Spleen (tissue), 11 donors: ENCODE data around the gene EEF1G. TPM values are rescaled to one million over a fixed set of nuclear protein-coding genes. Genes with fewer than 3 reads are reported as not detected.
A peak's percentile ranks its signal among the peaks of the same experiment; 100 is the strongest.
"Not testable (repeated sequence)": the region's sequence is repeated elsewhere in the genome, so short reads cannot be mapped to it uniquely, and the experiment has no call there.

ENCODE experiments used
- DNase-seq: peaks from one replicate; pipeline ENCODE4 v3.0.0-alpha.2; 2020
- H3K27ac ChIP-seq, 8 donors: fragments of 200-600 bp; sonication (generic) in 7 of 8; 1 replicate in 4 of 8; 2 replicates in 4 of 8; pipeline versions ENCODE4 v1.5.0 to v1.8.0; 2016 to 2021; ENCODE audit warnings: inconsistent platforms in 4 of 8, mild to moderate bottlenecking in 4 of 8, moderate library complexity in 1 of 8
- H3K27me3 ChIP-seq, 7 donors: fragments of 200-600 bp; sonication (generic) in 6 of 7; replicated peaks in 1 of 7; 1 replicate in 4 of 7; 2 replicates in 3 of 7; pipeline versions ENCODE4 v1.5.0 to v1.8.0; 2016 to 2021; ENCODE audit warnings: inconsistent platforms in 3 of 7, mild to moderate bottlenecking in 1 of 7
- H3K36me3 ChIP-seq, 6 donors: fragments of 200-600 bp; sonication (generic) in 5 of 6; 1 replicate in 4 of 6; 2 replicates in 2 of 6; pipeline versions ENCODE4 v1.5.0 to v1.8.0; 2016 to 2021; ENCODE audit warnings: inconsistent platforms in 2 of 6
- H3K4me1 ChIP-seq, 6 donors: fragments of 200-600 bp; sonication (generic) in 5 of 6; 1 replicate in 3 of 6; 2 replicates in 3 of 6; pipeline versions ENCODE4 v1.5.0 to v1.8.0; 2016 to 2021; ENCODE audit warnings: inconsistent platforms in 3 of 6
- H3K4me3 ChIP-seq, 8 donors: fragments of 200-600 bp; sonication (generic) in 7 of 8; 1 replicate in 4 of 8; 2 replicates in 4 of 8; pipeline versions ENCODE4 v1.5.0 to v1.8.0; 2016 to 2021; ENCODE audit warnings: inconsistent platforms in 4 of 8, mild to moderate bottlenecking in 4 of 8, moderate library complexity in 2 of 8
- H3K9me3 ChIP-seq, 8 donors: fragments of 200-600 bp; sonication (generic) in 7 of 8; 1 replicate in 4 of 8; 2 replicates in 4 of 8; pipeline versions ENCODE4 v1.5.0 to v1.8.0; 2016 to 2021; ENCODE audit warnings: inconsistent platforms in 4 of 8
- POLR2A ChIP-seq, 3 donors: fragments of 450-650 bp; IDR thresholded peaks; one replicate each; pipeline ENCODE4 v1.5.1; 2017; ENCODE audit warnings: antibody characterized with exemption in 3 of 3, mild to moderate bottlenecking in 1 of 3
- POLR2AphosphoS5 ChIP-seq, 3 donors: sonication (generic); formaldehyde crosslinking; IDR thresholded peaks; one replicate each; pipeline ENCODE4 v1.5.1; 2017; ENCODE audit warnings: antibody characterized with exemption in 3 of 3
- WGBS, 5 donors: extraction: QIAGEN DNeasy Blood & Tissue Kit in 3 of 5; methylation state at CpG; one replicate each; pipeline versions ENCODE4 v1.1.5 to v1.1.7; 2013 to 2018; 5-methylcytosine and 5-hydroxymethylcytosine counted together
- intact Hi-C: fragments of 100-400 bp; cut with DNase I; formaldehyde crosslinking; loops from one replicate; pipeline ENCODE4 v1.15.0; 2023; ENCODE audit warnings: low total_unique reads
- polyA plus RNA-seq, 3 donors: library from polyadenylated mRNA; stranded (reverse); fragments of 200-250 nt; gene quantifications; one replicate each; pipeline ENCODE4 v1.2.1, GENCODE V29; 2013
- total RNA-seq, 7 donors: library from RNA; depleted of rRNA in 3 of 7; stranded (reverse); fragments of >200 nt in 3 of 7; fragmentation: NEBNext Ultra II Directional in 4 of 7; extraction: Animal tissue kit (Norgen Biotek cat#: 25700) in 4 of 7; gene quantifications; one replicate each; pipeline versions ENCODE4 v1.1.0 to v1.2.1, GENCODE V29; 2016 to 2021
- TF ChIP-seq, protein P1 (sequence below), 11 experiments: fragments of 200-600 bp in 7 of 11; fragments of 450-650 bp in 4 of 11; sonication (generic) in 4 of 11; IDR thresholded peaks in 8 of 11; conservative IDR thresholded peaks in 3 of 11; 1 replicate in 7 of 11; 2 replicates in 4 of 11; pipeline versions ENCODE4 v1.4.0 to v1.8.0; 2016 to 2021; ENCODE audit warnings: antibody characterized with exemption in 11 of 11, inconsistent platforms in 4 of 11, mild to moderate bottlenecking in 1 of 11
- donor health status: healthy with polysubstance abuse.
- donor health status: DM: no; HTN: no; CAD: no; lungs with moderate emphysema.
- donor health status: DM: no; HTN: no; CAD: no.
- donor health status: Bipolar disorder and iron deficiency.
- donor health status: healthy.
- donor health status: DM: no; HTN: no; CAD: no.
- donor health status: DM: yes; HTN: yes; CAD: no.

Gene EEF1G
- total and polyA plus RNA-seq, 10 donors = 989 to 2,501 (median 1,368) TPM

DNA sequence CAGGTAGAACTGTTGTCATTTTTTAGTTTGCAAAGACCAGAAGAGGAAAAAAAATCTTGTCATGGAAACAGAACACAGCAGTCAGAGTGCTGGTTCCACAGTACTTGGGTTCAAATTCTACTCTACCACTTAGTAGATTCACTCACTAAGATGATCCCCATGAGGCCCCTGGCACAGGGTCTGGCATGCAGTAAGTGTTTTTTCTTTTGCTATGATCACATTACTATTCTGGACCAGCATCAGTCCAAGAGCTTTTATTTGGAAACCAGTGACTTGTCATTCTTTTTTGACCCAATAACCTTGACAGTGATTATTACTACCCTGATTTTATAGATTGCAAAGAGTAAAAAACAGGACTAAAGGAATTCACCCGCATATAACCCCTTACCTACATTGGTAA lies 4.1 kb downstream of the EEF1G start:
- Histone ChIP-seq H3K9me3 (no peaks in the 10 kb centered on the region), H3K36me3 (peaks cover 0 to 81% (median 77%) of the 10 kb centered on the region in 6 donors), H3K4me3 (no peak overlapping the region), H3K27ac (peak overlapping the region in 1 of 8 donors; percentile 20), H3K4me1 (peaks cover 15 to 72% (median 37%) of the 10 kb centered on the region in 6 donors), H3K27me3 (no peaks in the 10 kb centered on the region)
- TF ChIP-seq, protein P1, sequence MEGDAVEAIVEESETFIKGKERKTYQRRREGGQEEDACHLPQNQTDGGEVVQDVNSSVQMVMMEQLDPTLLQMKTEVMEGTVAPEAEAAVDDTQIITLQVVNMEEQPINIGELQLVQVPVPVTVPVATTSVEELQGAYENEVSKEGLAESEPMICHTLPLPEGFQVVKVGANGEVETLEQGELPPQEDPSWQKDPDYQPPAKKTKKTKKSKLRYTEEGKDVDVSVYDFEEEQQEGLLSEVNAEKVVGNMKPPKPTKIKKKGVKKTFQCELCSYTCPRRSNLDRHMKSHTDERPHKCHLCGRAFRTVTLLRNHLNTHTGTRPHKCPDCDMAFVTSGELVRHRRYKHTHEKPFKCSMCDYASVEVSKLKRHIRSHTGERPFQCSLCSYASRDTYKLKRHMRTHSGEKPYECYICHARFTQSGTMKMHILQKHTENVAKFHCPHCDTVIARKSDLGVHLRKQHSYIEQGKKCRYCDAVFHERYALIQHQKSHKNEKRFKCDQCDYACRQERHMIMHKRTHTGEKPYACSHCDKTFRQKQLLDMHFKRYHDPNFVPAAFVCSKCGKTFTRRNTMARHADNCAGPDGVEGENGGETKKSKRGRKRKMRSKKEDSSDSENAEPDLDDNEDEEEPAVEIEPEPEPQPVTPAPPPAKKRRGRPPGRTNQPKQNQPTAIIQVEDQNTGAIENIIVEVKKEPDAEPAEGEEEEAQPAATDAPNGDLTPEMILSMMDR (IDR thresholded peaks at IDR 0.05 in 8 of 11, conservative IDR thresholded peaks at IDR 0.05 in 3 of 11) = no peak
- no peak for TF ChIP-seq POLR2AphosphoS5 (IDR thresholded peaks at IDR 0.05)
- TF ChIP-seq POLR2A (IDR thresholded peaks at IDR 0.05) = no peak
- intact Hi-C loops = no loop called here
- WGBS, 5 donors = 84 to 96% (median 93%) methylated on average over 1 of the region's 1 CpG
- peak; percentile 2 for DNase-seq

DNA sequence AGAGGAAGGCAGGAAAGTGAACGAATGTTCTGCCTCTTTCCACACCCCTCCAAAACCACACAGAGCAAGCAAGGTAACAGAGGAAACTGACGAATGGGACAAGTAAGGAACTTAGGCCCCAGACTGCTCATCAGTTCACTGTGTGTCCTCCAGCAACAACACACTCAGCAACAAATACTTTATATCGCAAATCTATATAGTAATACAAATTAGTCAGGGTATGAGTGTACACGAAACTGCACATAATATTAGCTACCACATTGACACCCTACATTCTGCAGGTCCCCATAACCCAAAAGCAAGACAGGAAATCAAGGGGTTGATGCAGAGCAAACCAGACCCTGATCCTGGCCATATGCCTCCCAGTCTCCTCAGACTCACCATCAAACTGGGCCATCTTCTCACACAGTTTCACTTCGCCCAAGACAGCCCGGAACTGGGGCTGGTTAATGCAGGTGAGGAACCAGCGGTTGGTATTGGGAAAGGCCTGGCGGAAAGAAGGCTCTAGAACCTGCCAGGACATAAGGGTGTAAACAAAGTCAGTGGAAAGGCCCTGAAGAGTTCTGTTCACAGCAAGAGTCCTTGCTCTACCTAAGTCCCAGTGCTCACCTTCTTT lies 6.6 kb downstream of the EEF1G start:
- Histone ChIP-seq H3K27me3 (no peaks in the 10 kb centered on the region), H3K4me3 (no peak overlapping the region), H3K9me3 (no peaks in the 10 kb centered on the region), H3K4me1 (peaks cover 4 to 65% (median 25%) of the 10 kb centered on the region in 6 donors), H3K36me3 (peaks cover 0 to 100% (median 96%) of the 10 kb centered on the region in 6 donors), H3K27ac (peak overlapping the region in 2 of 8 donors; percentile 58 to 70)
- 44 to 79% (median 75%) methylated on average over 8 of the region's 8 CpGs for WGBS, 5 donors
- peak; percentile 32 for DNase-seq
- TF ChIP-seq POLR2A (IDR thresholded peaks at IDR 0.05) = no peak
- TF ChIP-seq, protein P1 (IDR thresholded peaks at IDR 0.05 in 8 of 11, conservative IDR thresholded peaks at IDR 0.05 in 3 of 11) = no peak
- TF ChIP-seq POLR2AphosphoS5 (IDR thresholded peaks at IDR 0.05) = no peak
- intact Hi-C loops = no loop called here

DNA sequence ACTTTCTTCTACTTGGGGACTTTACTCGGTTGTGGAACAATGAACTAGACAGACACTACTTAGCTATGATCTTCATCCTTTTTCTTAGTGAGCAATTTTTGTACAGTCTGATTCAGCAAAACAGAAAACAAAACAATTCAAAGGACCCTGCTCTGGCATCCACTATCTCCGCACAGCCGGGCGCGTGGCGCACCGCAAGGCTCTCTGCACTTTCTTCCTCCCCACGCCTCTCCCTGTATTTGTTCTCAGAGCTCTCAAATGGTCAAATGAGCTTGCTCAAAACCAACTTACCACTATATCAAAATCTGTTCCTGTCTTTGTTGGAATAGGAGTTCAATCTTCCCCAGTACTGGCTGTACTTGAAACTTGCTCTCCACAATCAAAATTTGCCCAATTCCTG lies 7.4 kb downstream of the EEF1G start:
- TF ChIP-seq POLR2AphosphoS5 (IDR thresholded peaks at IDR 0.05) (no peak), POLR2A (IDR thresholded peaks at IDR 0.05) (no peak)
- TF ChIP-seq, protein P1 (IDR thresholded peaks at IDR 0.05 in 8 of 11, conservative IDR thresholded peaks at IDR 0.05 in 3 of 11) = no peak
- no peaks in the 10 kb centered on the region for H3K27me3 ChIP-seq
- H3K4me1 ChIP-seq = peaks cover 4 to 62% (median 18%) of the 10 kb centered on the region in 6 donors
- H3K36me3 ChIP-seq = peaks cover 0 to 100% (median 94%) of the 10 kb centered on the region in 6 donors
- peak; percentile 25 for DNase-seq
- 91 to 96% (median 95%) methylated on average over 8 of the region's 8 CpGs for WGBS, 5 donors
- intact Hi-C loops = no loop called here
- no peaks in the 10 kb centered on the region for H3K9me3 ChIP-seq
- peak overlapping the region in 2 of 8 donors; percentile 58 to 70 for H3K27ac ChIP-seq
- H3K4me3 ChIP-seq = no peak overlapping the region

DNA sequence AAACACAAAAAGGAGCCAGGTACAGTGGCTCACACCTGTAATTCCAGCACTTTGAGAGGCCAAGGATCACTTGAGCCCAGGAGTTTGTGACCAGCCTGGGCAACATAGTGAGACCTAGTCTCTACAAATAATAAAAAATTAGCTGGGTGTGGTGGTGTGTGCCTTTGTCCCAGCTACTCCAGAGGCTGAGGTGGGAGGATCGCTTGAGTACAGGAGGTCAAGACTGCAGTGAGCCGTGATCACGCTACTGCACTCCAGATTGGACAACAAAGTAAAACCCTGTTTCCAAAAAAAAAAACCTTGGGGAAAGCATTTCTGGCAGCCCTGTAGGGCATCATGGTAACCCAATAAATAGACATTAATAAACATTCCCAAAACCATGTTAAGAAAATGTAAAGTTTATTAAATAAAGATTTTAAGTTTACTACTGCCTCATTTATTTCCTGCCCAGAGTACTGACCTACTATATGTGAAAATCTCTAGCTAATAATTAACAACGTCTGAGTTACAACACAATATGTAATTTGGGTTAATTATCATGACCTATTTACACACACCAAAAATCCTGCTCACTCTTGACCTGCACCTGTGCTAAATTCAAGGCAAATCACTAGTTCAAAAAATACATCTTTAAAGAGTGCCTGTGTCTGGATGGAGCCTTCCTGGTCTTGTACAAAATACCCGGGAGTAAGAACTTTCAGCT lies 8.4 kb downstream of the EEF1G start:
- H3K36me3 ChIP-seq = peaks cover 0 to 100% (median 92%) of the 10 kb centered on the region in 6 donors
- no peak overlapping the region for H3K4me3 ChIP-seq
- WGBS, 5 donors = 68 to 82% (median 79%) methylated on average over 5 of the region's 5 CpGs
- peak overlapping the region in 1 of 8 donors; percentile 27 for H3K27ac ChIP-seq
- no peaks in the 10 kb centered on the region for H3K9me3 ChIP-seq
- peaks cover 10 to 62% (median 18%) of the 10 kb centered on the region in 6 donors for H3K4me1 ChIP-seq
- H3K27me3 ChIP-seq = no peaks in the 10 kb centered on the region
- DNase-seq = peak; percentile 25
- no peak for TF ChIP-seq POLR2AphosphoS5 (IDR thresholded peaks at IDR 0.05)
- TF ChIP-seq, protein P1 (IDR thresholded peaks at IDR 0.05 in 8 of 11, conservative IDR thresholded peaks at IDR 0.05 in 3 of 11) = no peak
- no peak for TF ChIP-seq POLR2A (IDR thresholded peaks at IDR 0.05)
- intact Hi-C loops = no loop called here

DNA sequence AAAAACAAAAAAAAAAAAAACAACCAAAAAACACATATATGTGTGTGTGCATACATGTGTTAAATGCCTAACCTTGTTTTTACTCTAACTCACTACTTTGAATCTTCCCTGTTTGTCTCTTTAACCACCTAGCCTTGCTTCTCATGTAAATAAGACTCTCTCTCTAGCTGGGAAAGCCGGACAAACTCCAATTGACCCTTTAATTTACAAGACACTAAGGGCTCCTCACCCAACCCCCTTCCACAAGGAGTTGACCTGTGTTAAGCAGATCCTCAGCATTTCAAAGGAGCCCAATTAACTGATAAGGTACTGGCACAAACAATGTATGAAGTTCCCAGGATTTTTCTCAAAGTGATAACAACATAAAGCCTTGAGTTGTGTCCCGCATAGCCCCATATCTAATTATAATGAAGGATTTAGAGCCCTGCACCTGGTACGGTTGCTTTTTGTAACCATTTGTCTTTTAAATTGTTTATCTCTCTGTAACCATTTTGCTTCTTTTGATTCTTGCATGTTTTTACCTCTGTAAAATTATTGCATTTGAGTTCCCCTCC lies 11.9 kb downstream of the EEF1G start:
- intact Hi-C loops = loop anchor here (5.0 kb wide), 1 partner anchor 139 kb away; no protein-coding TSS in a partner anchor
- WGBS, 5 donors = 81 to 94% (median 88%) methylated on average over 3 of the region's 3 CpGs
- not testable (repeated sequence) for H3K27ac ChIP-seq, H3K4me3 ChIP-seq, DNase-seq, H3K9me3 ChIP-seq, H3K27me3 ChIP-seq
- Histone ChIP-seq H3K36me3 (peaks cover 0 to 96% (median 80%) of the 10 kb centered on the region in 6 donors), H3K4me1 (peaks cover 20 to 79% (median 34%) of the 10 kb centered on the region in 6 donors)
